IPS-20b (cell line): ENCODE results near the gene MIR17HG.
A peak's percentile ranks its signal among the peaks of the same experiment; 100 is the strongest.

Experiments used
- H3K27ac ChIP-seq: one replicate; pipeline ENCODE4 v1.5.1; 2013; ENCODE audit warnings: low read length
- H3K27me3 ChIP-seq: 2 replicates; pipeline ENCODE4 v1.6.1; 2013; ENCODE audit warnings: mild to moderate bottlenecking, low read length, inconsistent platforms; ENCODE audit not compliant: insufficient read depth
- H3K36me3 ChIP-seq: 2 replicates; pipeline ENCODE4 v1.6.1; 2013; ENCODE audit warnings: low read depth, mild to moderate bottlenecking, inconsistent platforms, low read length, moderate library complexity; ENCODE audit not compliant: insufficient read depth
- H3K4me1 ChIP-seq: 2 replicates; pipeline ENCODE4 v1.6.1; 2013; ENCODE audit warnings: mild to moderate bottlenecking, control low read depth, inconsistent platforms, low read length, moderate library complexity; ENCODE audit not compliant: insufficient read depth
- H3K4me3 ChIP-seq: 2 replicates; pipeline ENCODE4 v1.5.1; 2013; ENCODE audit warnings: mild to moderate bottlenecking, low read length, inconsistent platforms
- H3K9ac ChIP-seq: 2 replicates; pipeline ENCODE4 v1.6.1; 2013; ENCODE audit warnings: low read depth, mild to moderate bottlenecking, inconsistent platforms, low read length, moderate library complexity
- H3K9me3 ChIP-seq: 2 replicates; pipeline ENCODE4 v1.6.1; 2013; ENCODE audit warnings: mild to moderate bottlenecking, low read depth, low read length, inconsistent platforms; ENCODE audit not compliant: insufficient read depth

Gene MIR17HG

GRCh38 chr13:91347202-91347995 is at the start of gene MIR17HG:
Gene MIR17HG (plus strand): TSS chr13:91347687.
- peak within 1 kb of the TSS; percentile 26 for H3K27ac ChIP-seq
- H3K36me3 ChIP-seq, result peaks cover 34% of the 10 kb centered on the region
- H3K9ac ChIP-seq, result peak within 1 kb of the TSS; percentile 99
- H3K9me3 ChIP-seq, result no peaks in the 10 kb centered on the region
- peaks cover 15% of the 10 kb centered on the region for H3K4me1 ChIP-seq
- peak within 1 kb of the TSS; percentile 96 for H3K4me3 ChIP-seq
- peaks cover 15% of the 10 kb centered on the region for H3K27me3 ChIP-seq

- Histone ChIP-seq H3K27ac (no peak overlapping the region), H3K27me3 (no peaks in the 10 kb centered on the region), H3K9me3 (no peaks in the 10 kb centered on the region), H3K4me3 (no peak overlapping the region), H3K9ac (no peak overlapping the region), H3K36me3 (no peaks in the 10 kb centered on the region), H3K4me1 (no peaks in the 10 kb centered on the region)
Measured at GRCh38 chr13:91298060-91298459, 49.4 kb upstream of the MIR17HG start.

GRCh38 chr13:91302111-91302510 is 45.4 kb upstream of the MIR17HG start:
- no peaks in the 10 kb centered on the region for H3K36me3 ChIP-seq
- H3K27ac ChIP-seq, result no peak overlapping the region
- H3K9ac ChIP-seq, result no peak overlapping the region
- H3K27me3 ChIP-seq, result no peaks in the 10 kb centered on the region
- H3K9me3 ChIP-seq, result no peaks in the 10 kb centered on the region
- no peak overlapping the region for H3K4me3 ChIP-seq
- H3K4me1 ChIP-seq, result no peaks in the 10 kb centered on the region

GRCh38 chr13:91303031-91303430 is 44.5 kb upstream of the MIR17HG start:
- Histone ChIP-seq H3K27me3 (no peaks in the 10 kb centered on the region), H3K9ac (no peak overlapping the region), H3K27ac (no peak overlapping the region), H3K36me3 (no peaks in the 10 kb centered on the region), H3K9me3 (no peaks in the 10 kb centered on the region), H3K4me1 (no peaks in the 10 kb centered on the region), H3K4me3 (no peak overlapping the region)

GRCh38 chr13:91304741-91305140 is 42.7 kb upstream of the MIR17HG start:
- Histone ChIP-seq H3K4me1 (no peaks in the 10 kb centered on the region), H3K27me3 (no peaks in the 10 kb centered on the region), H3K27ac (no peak overlapping the region), H3K4me3 (no peak overlapping the region), H3K9ac (no peak overlapping the region), H3K9me3 (no peaks in the 10 kb centered on the region), H3K36me3 (no peaks in the 10 kb centered on the region)

GRCh38 chr13:91305652-91306051 is 41.8 kb upstream of the MIR17HG start:
- no peaks in the 10 kb centered on the region for H3K9me3 ChIP-seq
- no peak overlapping the region for H3K27ac ChIP-seq
- no peaks in the 10 kb centered on the region for H3K4me1 ChIP-seq

GRCh38 chr13:91307887-91308286 is 39.6 kb upstream of the MIR17HG start:
- H3K9ac ChIP-seq, result no peak overlapping the region
- H3K36me3 ChIP-seq, result no peaks in the 10 kb centered on the region
- no peak overlapping the region for H3K4me3 ChIP-seq
- H3K27ac ChIP-seq, result no peak overlapping the region
- H3K9me3 ChIP-seq, result no peaks in the 10 kb centered on the region
- H3K4me1 ChIP-seq, result no peaks in the 10 kb centered on the region
- no peaks in the 10 kb centered on the region for H3K27me3 ChIP-seq

More at GRCh38 chr13:91305652-91306051, 41.8 kb upstream of the MIR17HG start:
- no peak overlapping the region for H3K9ac ChIP-seq
- H3K36me3 ChIP-seq, result no peaks in the 10 kb centered on the region
- H3K27me3 ChIP-seq, result no peaks in the 10 kb centered on the region
- H3K4me3 ChIP-seq, result no peak overlapping the region

GRCh38 chr13:91308299-91308698 is 39.2 kb upstream of the MIR17HG start:
- no peaks in the 10 kb centered on the region for H3K4me1 ChIP-seq
- H3K27ac ChIP-seq, result no peak overlapping the region
- no peaks in the 10 kb centered on the region for H3K36me3 ChIP-seq
- H3K4me3 ChIP-seq, result no peak overlapping the region
- H3K9me3 ChIP-seq, result no peaks in the 10 kb centered on the region
- no peak overlapping the region for H3K9ac ChIP-seq
- H3K27me3 ChIP-seq, result no peaks in the 10 kb centered on the region

GRCh38 chr13:91311491-91311890 is 36.0 kb upstream of the MIR17HG start:
- Histone ChIP-seq H3K27ac (no peak overlapping the region), H3K27me3 (no peaks in the 10 kb centered on the region), H3K4me1 (no peaks in the 10 kb centered on the region), H3K4me3 (no peak overlapping the region), H3K9me3 (no peaks in the 10 kb centered on the region), H3K36me3 (no peaks in the 10 kb centered on the region), H3K9ac (no peak overlapping the region)

- no peak overlapping the region for H3K4me3 ChIP-seq
- no peaks in the 10 kb centered on the region for H3K4me1 ChIP-seq
- no peak overlapping the region for H3K27ac ChIP-seq
- H3K9ac ChIP-seq, result no peak overlapping the region
- H3K9me3 ChIP-seq, result no peaks in the 10 kb centered on the region
- H3K36me3 ChIP-seq, result no peaks in the 10 kb centered on the region
- no peaks in the 10 kb centered on the region for H3K27me3 ChIP-seq
Measured at GRCh38 chr13:91312324-91312723, 35.2 kb upstream of the MIR17HG start.

- Histone ChIP-seq H3K27ac (no peak overlapping the region), H3K9ac (no peak overlapping the region), H3K4me1 (no peaks in the 10 kb centered on the region), H3K4me3 (no peak overlapping the region), H3K36me3 (no peaks in the 10 kb centered on the region), H3K27me3 (no peaks in the 10 kb centered on the region), H3K9me3 (no peaks in the 10 kb centered on the region)
Measured at GRCh38 chr13:91313103-91313502, 34.4 kb upstream of the MIR17HG start.

GRCh38 chr13:91313581-91313980 is 33.9 kb upstream of the MIR17HG start:
- no peak overlapping the region for H3K27ac ChIP-seq
- H3K4me3 ChIP-seq, result no peak overlapping the region
- no peak overlapping the region for H3K9ac ChIP-seq
- no peaks in the 10 kb centered on the region for H3K9me3 ChIP-seq
- no peaks in the 10 kb centered on the region for H3K4me1 ChIP-seq
- no peaks in the 10 kb centered on the region for H3K36me3 ChIP-seq
- H3K27me3 ChIP-seq, result no peaks in the 10 kb centered on the region
